Bronchial epithelial cell (primary cell): Measurements from ENCODE around the gene ARHGDIB. TPM values are rescaled to one million over a fixed set of nuclear protein-coding genes. Genes with fewer than 3 reads are reported as not detected.

Experiments
- DNase-seq: peaks from one replicate; pipeline ENCODE4 v3.0.0-alpha.2; 2010; ENCODE audit warnings: low read depth
- FAIRE-seq: peaks from 2 replicates; lab custom pipeline; 2011; peaks lifted over from hg19 to GRCh38; lab: Jason Lieb, UNC
- H3K27me3 ChIP-seq: 2 replicates; pipeline ENCODE4 v1.5.1; 2011; ENCODE audit warnings: low read length; ENCODE audit not compliant: control insufficient read depth, insufficient read depth
- H3K36me3 ChIP-seq: 2 replicates; pipeline ENCODE4 v1.5.1; 2011; ENCODE audit warnings: low read length; ENCODE audit not compliant: control insufficient read depth, insufficient read depth
- H3K4me3 ChIP-seq: 2 replicates; pipeline ENCODE4 v1.5.1; 2011; ENCODE audit warnings: mild to moderate bottlenecking, low read depth, low read length, control low read depth
- total RNA-seq: library from RNA; depleted of rRNA; stranded (reverse); fragments of >200 nt; gene quantifications from 2 replicates; pipeline ENCODE4 v1.2.1, GENCODE V29; 2014
- TF ChIP-seq, protein P1 (sequence below): IDR thresholded peaks from 2 replicates; pipeline ENCODE4 v1.5.1; 2011; ENCODE audit warnings: mild to moderate bottlenecking, moderate library complexity, low read length, control low read depth, inconsistent platforms; ENCODE audit not compliant: insufficient read depth, severe bottlenecking

The ARHGDIB gene
- total RNA-seq, 1 donor from 2014 or later: 0.53 TPM

GRCh38 chr12:14905269-14906004, 56.0 kb downstream of the ARHGDIB start:
- TF ChIP-seq, protein P1, sequence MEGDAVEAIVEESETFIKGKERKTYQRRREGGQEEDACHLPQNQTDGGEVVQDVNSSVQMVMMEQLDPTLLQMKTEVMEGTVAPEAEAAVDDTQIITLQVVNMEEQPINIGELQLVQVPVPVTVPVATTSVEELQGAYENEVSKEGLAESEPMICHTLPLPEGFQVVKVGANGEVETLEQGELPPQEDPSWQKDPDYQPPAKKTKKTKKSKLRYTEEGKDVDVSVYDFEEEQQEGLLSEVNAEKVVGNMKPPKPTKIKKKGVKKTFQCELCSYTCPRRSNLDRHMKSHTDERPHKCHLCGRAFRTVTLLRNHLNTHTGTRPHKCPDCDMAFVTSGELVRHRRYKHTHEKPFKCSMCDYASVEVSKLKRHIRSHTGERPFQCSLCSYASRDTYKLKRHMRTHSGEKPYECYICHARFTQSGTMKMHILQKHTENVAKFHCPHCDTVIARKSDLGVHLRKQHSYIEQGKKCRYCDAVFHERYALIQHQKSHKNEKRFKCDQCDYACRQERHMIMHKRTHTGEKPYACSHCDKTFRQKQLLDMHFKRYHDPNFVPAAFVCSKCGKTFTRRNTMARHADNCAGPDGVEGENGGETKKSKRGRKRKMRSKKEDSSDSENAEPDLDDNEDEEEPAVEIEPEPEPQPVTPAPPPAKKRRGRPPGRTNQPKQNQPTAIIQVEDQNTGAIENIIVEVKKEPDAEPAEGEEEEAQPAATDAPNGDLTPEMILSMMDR: no peak
- Histone ChIP-seq H3K27me3 (no peaks in the 10 kb centered on the region), H3K4me3 (no peak overlapping the region), H3K36me3 (no peaks in the 10 kb centered on the region)
- no peak for FAIRE-seq
- peak; percentile 55 for DNase-seq

DNA sequence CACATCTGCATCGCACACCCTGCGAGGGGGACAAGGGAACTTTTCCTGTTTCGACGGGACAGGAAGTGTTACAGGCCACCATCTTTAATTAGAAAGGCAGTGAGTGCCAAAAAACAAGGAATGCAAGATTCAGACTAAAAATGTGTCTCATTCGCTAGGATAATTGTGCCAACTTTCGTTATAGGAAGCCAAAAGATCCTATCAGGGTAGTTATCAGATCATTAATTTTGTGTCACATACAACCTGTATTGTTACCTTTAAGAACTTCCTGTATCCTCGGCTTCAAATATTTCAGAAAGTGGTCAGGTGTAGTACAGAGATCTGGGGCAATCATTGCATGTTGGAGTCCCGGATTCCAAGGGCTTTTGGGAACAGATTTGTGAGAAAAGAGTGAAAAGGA, 56.5 kb downstream of the ARHGDIB start:
- Histone ChIP-seq H3K36me3 (no peaks in the 10 kb centered on the region), H3K4me3 (no peak overlapping the region), H3K27me3 (no peaks in the 10 kb centered on the region)
- no peak for FAIRE-seq
- TF ChIP-seq, protein P1: no peak
- no peak for DNase-seq

DNA sequence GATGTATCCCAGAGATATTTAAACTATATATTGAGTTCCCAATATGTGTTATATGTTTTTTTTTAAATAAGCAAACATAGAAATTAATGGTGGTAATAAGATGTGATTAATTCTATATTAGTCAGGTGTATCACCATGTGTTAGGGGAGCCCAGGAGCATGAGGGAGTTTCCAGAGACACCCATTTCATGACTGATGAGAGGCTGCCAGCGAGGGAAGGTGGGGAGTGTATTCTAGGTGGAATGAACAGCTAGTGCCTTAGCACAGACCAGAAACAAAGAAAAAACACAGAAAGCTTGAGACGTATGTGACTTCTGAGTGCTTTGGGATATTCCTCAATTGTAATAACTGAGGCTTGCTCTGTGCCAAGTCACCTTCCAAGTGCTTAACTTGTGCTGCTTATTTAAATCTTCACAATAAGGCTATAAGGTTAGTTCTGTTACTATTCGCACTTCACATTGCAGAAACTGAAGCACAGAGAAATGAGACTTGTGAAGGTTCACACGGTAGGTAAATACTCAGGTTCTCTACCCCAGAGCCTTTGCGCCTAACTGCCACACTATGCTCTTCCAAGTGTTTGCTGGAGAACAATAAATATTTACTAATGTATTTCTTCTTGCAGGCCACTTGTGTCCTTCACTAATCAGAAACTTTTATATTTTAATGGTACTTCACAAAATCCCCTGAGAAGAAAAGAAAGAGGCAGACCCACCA, 57.9 kb downstream of the ARHGDIB start:
- no peak for DNase-seq
- Histone ChIP-seq H3K4me3 (no peak overlapping the region), H3K27me3 (no peaks in the 10 kb centered on the region), H3K36me3 (no peaks in the 10 kb centered on the region)
- FAIRE-seq: no peak
- TF ChIP-seq, protein P1: no peak

GRCh38 chr12:14902465-14902864, 58.9 kb downstream of the ARHGDIB start:
- DNase-seq: no peak
- H3K36me3 ChIP-seq: no peaks in the 10 kb centered on the region
- no peak overlapping the region for H3K4me3 ChIP-seq
- no peaks in the 10 kb centered on the region for H3K27me3 ChIP-seq
- TF ChIP-seq, protein P1: no peak
- FAIRE-seq: no peak

GRCh38 chr12:14901228-14901562, 60.2 kb downstream of the ARHGDIB start:
- DNase-seq (no peak), FAIRE-seq (no peak)
- TF ChIP-seq, protein P1: no peak
- no peaks in the 10 kb centered on the region for H3K27me3 ChIP-seq
- H3K4me3 ChIP-seq: no peak overlapping the region
- H3K36me3 ChIP-seq: no peaks in the 10 kb centered on the region
